Activated CD4-positive, alpha-beta T cell treated with anti-CD3 and anti-CD28 coated beads, Interleukin-2, amount 50 U/mL, for 24 hours (primary cell): ENCODE results near the gene CENPX.
"Not testable (repeated sequence)": the region's sequence is repeated elsewhere in the genome, so short reads cannot be mapped to it uniquely, and the experiment has no call there.

Source experiments
- DNase-seq, 2 donors: peaks; one replicate each; pipeline ENCODE4 v3.0.0-alpha.2; 2020; ENCODE audit warnings: low read depth in 1 of 2, low spot score in 1 of 2

Gene CENPX

DNA sequence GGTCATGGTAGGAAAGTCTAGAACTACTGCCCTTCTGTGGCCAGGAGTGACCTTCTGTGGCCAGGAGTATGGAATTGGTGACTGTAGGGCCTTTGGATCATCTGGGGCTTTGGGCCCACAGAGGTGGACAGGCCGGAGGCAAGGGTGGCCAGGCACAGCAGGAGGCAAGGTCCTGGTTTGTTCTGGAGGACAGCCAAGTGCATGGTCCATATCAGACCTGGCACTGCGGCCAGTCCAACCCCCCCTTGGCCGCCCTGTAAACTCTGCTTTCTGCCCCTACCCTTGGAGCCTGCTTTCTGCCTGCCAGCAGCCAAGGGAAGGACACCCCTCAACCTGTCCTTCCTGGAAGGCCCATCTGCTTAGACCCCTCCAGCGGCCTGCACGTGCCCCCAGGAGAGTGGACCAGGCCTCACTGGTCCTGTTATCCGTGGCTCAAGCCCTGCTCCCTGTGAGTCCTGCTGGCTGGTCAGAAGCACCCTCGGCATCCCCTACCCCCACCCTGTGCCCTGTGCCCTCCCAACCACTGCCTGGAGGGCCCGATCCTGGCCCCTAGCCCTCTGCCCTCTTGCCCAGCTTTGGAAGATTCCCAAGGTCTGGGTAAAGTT, 17.1 kb upstream of the CENPX start:
- no peak for DNase-seq

DNA sequence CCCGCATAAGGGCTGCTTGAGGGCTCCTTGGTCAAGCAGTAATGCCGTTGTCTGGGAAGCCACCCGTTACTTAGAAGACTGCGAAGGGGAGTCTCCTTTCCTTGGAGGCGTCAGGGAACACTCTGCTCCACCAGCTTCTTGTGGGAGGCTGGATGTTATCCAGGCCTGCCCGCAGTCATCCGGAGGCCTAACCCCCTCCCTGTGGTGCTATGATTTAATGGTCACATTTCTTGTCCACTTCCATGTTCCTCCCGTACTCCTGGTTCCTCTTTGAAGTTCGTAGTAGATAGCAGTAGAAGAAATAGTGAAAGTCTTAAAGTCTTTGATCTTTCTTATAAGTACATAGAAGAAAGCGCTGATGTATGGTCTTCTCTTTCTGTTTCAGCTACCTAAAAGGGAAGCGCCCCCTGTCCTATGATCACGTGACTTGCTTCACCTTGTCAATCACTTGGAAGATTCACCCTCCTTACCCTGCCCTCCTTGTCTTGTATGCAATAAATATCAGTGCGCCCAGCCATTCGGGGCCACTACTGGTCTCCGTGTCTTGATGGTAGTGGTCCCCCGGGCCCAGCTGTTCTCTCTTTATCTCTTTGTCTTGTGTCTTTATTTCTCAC, 16.2 kb upstream of the CENPX start:
- not testable (repeated sequence) for DNase-seq

DNA sequence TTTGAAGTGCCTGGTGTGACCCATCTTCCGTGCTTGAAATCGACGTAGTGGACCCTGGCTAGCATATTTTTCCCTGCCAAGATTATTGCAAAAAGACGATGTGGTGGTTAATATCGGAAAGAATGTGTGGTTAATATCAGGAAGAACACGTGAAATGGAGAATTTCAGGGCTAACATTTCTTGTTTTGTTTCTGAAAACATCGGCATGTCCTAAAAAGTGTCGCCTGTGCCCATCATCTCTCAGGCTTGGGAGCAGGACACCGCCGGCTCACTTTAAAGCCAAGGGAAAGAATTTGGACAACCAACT, 15.2 kb upstream of the CENPX start:
- no peak for DNase-seq

DNA sequence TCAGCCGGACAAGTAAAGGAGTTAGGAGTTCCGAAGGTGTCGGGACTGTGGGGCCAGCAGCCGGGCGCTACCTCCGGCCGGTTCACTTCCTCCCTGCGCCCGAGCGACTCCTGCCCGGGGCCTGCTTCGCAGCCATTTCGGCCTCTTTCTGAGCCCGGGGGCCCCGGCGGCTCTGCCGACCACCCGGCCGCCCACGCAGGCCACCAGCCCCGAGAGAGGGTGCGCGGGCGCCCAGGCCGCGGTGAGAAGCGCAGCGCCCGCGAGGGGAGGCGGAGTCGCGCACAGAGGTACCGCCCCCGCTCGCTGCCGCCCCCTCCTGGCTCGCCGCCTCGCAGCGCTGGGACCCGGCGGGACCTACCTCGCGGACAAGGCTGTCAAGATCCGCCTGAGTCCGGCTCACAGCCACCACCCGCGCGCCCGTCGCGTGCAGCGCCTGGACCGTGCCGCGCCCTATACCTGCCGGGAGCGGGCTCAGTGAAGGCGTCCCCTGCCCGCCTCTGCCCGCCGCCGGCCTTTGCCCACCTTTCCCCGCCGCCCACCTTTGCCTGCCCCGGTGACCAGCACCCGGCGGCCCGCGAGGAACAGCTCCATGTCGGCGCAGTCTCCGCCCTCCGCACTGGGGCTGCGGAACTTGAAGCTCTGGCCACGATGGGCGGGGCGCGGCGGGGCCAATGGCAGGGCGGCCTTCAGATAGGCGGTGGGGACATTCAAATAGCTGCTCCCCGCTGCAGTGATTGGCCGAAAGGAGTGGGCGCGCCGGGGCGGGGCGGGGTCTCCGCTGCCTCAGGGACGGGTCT, 14.6 kb upstream of the CENPX start, which contains the start of gene DCXR:
TSS of gene DCXR (minus strand) at position 606 of the 797 bp plus-strand sequence. CDS start at position 591, 15 bp downstream.
- DNase-seq = peak; percentile 78 to 90

DNA sequence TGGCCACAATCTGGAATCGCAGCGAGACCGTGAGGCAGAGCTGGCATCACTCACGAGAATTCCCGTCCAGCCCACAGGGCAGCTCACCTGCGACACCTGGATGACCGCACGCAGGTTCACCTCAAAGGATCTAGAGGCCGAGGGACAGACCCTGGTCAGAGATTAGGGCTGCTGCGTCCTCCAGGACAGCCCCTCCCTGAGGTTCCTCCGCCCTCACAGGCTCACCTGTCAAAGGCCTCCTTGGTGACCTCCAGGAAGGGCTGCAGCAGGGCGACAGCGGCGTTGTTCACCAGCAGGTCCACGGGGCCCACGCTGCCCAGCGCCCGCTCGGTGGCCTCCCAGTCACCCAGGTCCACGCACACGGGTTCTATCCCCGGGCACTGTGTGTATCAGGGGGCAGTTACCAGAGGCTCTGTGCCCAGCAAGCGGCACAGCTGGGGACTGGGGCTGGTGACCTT, 14.0 kb upstream of the CENPX start:
- DNase-seq = no peak

DNA sequence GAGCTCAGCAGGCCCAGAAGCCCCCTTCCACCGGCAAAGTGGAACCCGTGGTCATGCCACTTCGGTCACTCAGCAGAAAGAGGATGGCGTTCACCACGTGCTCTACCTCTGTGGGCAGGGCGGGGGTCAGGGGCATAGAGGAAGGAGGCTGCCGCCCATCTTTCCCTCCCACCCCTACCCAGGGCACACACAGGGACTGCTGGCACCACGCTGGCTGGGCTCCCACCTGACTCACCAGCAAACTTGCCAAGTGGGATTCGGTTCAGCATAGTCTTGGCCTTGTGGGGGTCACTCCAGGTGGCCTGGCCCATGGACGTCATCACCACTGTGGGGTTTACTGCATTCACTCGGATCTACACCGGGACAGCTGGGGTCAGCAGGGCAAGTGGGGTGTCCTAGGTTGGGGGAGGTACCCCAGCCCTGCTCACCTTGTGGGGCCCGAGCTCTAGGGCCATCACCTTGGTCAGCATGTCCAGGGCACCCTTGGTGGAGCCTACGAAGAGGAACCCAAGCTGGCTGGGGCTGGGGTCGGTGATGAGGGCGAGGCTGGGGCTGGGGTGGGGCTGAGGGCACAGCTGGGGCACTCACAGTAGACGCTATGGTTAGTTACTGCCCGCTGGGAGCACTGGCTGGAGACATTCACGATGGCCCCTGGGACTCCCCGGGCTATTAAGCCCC, 13.4 kb upstream of the CENPX start:
- DNase-seq = no peak

DNA sequence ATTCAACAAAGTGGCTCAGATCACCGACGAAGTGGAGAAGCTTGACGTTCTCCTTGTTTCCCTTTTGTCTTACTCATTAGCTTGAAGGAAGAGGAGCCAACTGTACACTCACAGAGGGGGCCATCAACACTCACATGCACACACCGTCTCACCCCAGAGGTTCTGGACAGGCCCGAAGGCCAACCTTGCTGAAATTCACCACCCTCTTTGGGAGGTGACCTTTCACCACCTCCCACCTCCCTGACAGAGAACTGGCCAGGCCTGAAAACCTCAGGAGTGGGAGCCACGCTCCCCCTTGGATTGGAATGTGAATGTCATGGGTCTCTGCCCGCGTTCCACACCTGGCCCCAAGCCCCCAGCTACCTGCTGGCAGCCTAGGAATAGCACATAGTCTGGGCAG, 12.8 kb upstream of the CENPX start:
- DNase-seq = no peak

DNA sequence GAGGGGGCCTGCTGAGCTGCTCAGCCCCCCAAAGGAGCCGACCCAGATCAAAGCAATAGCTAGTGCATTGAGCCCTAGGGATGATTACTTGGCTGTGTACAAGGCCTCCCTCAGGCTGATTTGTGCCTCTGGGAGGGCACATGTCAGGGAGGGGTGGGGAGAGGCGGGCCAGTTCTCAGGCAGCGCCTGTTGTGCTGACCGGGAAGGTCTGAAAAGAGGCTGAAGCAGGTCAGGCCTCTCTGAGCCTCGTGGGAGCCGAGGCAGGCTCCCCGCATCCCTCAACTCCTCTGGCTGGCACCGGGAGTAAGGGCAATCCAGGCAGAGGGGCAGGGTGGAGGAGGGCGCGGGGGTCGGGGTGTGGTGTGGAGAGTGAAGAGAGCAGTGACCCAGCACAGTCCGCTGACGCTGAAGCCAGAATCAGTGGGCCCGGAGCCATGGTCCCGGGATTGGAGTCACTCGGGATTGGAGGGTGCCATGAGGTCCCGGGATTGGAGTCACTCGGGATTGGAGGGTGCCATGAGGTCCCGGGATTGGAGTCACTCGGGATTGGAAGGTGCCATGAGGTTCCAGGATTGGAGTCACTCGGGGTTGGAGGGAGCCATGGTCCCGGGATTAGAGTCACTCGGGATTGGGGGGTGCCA, 11.8 kb upstream of the CENPX start:
- no peak for DNase-seq

DNA sequence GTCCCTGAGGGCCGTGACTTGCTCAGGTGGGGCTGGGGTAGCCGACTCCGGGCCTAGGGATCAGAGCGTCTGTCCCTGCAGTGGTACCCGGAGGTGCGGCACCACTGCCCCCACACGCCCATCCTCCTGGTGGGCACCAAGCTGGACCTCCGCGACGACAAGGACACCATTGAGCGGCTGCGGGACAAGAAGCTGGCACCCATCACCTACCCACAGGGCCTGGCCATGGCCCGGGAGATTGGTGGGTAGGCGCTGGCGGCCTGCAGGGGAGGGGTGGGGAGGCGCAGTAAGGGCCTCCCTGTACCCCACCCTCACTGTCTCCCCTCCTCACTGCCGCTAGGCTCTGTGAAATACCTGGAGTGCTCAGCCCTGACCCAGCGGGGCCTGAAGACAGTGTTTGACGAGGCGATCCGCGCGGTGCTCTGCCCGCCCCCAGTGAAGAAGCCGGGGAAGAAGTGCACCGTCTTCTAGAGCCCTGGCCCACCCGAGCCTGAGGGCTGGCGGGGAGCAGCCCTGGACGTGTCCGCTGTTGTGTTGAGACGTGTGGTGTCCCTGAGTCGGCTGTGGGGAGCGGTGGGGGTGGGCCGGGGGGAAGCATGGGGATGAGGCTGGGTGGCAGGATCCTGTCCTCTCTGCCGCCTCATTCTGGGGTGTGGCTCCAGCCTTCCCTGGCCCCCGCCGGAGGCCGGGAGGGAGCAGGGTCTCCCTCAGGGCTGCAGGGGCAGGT, 10.8 kb upstream of the CENPX start:
- DNase-seq = no peak

DNA sequence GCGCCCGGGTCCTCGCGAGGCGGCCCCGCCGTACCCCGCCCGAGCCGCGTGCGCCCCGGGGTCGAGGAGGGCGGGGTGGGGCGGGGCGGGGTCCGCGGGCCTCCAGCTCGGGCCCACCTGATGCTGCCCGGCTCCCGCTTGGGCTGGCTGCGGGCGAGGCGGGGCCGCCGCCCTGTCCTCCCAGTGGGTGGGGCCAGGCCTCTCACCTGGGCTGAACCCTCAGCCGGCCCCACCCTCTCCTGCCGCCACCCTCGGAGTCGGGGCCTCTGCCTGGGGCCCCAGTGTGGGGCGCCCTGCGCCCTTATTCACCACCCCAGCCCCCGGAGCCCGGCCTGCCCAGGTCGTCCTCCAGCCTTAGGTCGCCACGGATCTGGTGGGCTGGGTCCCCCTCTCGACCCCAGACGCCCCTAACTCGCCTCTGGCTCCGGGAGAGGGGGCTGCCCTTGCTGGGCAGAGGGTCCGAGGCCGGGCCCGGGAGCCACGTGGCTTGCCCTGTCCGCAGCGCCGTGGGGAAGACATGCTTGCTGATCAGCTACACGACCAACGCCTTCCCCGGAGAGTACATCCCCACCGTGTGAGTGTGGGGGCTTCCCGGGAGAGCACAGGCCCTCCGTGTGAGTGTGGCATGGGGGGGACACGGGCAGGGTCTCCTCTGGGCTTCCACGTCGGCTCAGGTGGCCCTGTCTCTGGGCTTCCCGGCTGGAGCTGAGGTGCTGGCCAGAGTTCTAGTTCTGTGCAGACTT, 9.4 kb upstream of the CENPX start:
- DNase-seq = no peak

DNA sequence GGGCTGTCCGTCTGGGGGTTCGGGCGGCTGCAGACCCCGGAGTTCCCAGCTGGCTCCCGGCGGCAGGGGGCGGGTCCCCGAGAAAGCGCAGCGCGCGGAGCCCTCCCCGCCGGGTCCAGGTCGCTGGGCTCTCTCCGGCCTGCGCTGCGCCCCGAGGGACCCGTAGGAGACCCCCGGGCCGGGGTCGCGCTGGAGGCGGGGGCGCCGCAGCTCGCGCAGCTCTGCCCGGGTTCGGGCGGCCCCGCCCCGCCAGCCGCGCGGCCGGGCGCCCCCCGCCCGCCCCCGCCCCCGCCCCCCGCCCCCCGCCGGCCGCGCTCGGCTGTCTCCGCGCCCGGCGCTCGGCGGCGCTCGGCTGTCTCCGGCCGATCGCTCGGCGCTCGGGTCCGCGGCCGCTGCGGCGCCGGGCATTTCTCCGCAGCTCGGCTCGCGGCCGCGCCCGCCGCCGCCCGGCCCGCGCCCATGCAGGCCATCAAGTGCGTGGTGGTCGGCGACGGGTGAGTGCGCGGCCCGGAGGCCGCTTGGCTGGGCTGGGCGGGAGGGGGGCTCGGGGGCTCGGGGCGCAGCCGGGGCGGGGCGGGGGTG, 8.7 kb upstream of the CENPX start, which contains the start of gene RAC3:
TSS of gene RAC3 (plus strand) at position 376 of the 582 bp plus-strand sequence. CDS start at position 460, 84 bp downstream.
- DNase-seq = no peak

DNA sequence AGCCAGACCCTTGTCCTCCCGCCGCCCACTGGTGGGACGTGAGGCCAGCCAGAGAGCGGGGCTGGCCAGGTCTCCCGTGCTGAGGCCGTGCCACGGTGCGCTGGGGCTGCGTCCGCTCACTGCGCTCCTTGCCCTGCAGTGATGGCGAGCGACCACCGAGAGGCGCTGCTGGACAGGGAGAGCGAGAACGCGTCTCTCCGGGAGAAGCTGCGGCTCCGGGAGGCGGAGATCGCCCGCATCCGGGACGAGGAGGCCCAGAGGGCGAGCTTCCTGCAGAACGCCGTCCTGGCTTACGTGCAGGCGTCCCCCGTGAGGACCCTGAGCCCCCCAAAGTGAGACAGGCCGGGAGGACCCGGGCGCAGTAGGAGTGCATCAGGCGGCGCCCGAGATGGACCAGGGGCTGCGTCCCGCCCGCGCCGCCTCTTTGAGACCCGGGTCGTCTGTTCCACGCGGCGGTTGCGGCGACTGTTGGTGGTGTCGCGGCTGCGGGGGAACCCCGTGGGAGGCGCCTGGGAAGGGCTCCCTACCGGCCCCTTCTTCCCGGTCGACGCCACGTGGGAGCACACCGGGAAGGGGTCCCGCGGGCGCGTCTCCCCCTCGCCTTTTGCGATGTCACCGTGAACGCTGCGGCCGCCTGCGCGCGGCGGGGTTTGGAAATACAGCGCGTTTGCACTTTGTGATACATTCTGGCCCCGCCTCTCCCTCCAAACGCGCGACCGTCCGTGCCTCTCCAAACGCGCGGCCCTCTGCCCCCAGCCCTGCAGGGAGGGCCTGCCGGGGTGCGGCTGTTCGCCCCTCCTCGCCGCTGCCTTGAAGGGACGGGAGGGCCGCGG, 8.0 kb upstream of the CENPX start:
- DNase-seq = peak; percentile 63 to 72

DNA sequence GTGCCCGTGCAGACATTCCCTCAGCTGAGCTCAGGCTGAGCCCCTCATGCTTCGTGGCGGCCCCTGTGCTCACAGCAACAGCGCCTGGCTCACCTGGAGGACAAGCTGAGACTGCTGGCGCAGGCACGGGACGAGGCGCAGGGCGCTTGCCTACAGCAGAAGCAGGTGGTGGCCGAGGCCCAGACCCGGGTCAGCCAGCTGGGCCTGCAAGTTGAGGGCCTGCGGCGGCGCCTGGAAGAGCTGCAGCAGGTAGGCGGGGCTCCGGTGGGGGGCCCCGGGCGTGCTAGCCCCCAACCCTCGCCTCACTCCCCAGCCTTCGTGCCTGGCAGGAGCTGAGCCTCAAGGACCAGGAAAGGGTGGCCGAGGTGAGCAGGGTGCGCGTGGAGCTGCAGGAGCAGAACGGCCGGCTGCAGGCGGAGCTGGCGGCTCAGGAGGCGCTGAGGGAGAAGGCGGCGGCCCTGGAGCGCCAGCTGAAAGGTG, 7.4 kb upstream of the CENPX start:
- DNase-seq = no peak

DNA sequence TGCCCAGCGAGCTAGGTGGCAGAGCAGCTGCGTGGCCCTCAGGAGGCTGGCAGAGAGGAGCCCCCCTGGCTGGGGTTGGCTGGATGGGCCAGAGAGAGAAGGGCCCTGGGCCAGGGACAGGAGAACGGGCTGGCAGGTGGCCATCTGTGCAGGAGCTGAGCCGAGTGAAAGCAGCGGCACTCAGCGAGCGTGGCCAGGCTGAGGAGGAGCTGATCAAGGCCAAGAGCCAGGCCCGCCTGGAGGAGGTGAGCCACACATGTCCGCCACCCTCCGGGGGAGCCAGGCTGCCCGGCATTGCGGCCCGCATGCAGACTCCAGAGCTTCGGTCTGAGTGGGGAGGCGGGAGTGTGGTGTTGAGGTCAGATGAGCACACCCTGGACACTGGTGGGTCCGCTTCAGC, 6.7 kb upstream of the CENPX start:
- DNase-seq = no peak

DNA sequence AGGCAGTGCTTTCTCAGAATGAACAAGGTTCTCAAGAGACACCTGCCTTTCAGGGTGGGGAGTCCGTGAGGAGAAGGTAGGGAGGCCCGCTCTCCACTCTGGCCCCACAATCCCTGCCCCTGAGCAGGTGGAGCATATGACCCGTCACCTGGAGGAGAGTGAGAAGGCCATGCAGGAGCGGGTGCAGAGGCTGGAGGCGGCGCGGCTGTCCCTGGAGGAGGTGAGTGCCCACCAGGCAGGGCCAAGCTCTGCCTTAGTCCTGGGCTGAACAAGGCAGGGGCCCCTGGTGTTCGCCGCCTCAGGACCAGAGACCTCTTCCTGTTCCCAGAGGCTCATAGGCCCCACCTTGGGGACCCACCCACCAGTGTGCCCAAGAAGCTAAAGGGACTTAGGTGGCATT, 6.3 kb upstream of the CENPX start:
- no peak for DNase-seq

DNA sequence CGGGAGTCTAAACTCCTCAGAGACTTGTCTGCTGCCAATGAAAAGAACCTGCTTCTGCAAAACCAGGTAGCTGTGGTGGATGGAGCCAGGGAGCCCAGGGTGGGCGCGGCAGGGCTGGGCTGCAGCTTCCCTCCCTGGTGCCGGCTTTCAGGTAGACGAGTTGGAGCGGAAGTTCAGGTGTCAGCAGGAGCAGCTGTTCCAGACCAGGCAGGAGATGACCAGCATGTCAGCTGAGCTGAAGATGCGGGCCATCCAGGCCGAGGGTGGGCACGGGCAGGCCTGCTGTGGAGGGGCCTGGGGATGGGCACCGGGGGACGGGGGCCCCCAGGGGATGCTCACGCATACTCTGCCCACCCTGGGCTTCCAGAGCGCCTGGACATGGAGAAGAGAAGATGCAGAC, 5.6 kb upstream of the CENPX start:
- DNase-seq = no peak

DNA sequence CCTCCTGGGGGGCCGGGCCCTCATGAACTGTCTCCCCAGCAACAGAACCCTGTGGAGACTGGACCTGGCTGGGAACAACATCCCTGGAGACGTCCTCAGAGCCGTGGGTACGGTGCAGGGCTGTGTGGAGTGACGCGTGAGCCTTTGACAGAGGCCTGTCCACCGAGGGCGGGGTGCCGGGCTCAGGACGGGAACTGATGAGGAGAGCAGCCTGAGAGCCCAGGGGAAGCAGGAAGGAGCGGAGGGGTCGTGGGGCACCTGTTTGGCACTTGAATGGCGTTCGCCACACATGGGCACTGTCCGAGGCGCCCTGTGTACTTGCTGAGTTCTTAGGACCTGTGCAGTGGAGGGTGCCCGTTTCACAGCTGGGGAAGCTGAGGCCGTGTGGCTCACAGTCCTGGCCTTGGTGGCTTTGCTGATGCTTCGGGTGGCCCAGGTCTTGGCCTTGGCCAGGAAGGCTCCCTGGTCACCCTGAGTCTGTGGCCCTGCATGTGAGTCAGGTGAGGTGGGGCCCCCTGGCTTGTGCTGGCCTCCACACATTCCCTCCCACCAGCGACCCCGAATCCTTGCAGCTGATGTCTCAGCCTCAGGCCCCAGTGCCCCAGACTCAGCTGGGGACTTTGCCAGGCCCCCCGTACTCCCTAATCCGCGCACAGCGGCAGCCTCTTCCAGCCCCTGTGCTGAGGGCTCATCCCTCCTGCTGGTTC, 2.9 kb upstream of the CENPX start:
- no peak for DNase-seq

DNA sequence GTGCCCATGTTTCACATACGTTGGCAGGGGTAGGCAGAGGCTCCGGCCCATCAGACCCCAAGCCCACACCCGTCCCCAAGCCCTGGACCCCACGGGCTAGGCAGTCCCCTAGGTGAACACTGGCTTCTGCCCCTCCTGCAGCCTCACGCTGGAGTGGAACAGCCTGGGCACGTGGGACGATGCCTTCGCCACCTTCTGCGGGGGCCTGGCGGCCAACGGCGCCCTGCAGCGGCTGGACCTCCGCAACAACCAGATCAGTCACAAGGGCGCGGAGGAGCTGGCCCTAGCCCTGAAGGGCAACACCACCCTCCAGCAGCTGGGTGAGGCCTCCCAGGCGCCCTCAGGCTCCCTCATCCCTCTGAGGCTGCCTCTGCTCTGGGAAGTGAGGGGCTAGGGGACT, 2.2 kb upstream of the CENPX start:
- no peak for DNase-seq
